HEK293 (cell line): ENCODE results near the gene SLC35E3.

ENCODE experiments used
- CTCF ChIA-PET: fragments of 350-600 bp; formaldehyde crosslinking; extraction: SDS; loops from one replicate; lab custom pipeline; 2021; ENCODE audit warnings: antibody characterized with exemption; lab: Yijun Ruan, JAX
- POLR2A ChIA-PET: fragments of 300-600 bp; formaldehyde crosslinking; extraction: SDS; loops from one replicate; lab custom pipeline; 2020; ENCODE audit warnings: antibody characterized with exemption, inconsistent platforms; lab: Yijun Ruan, JAX
- H3K27ac ChIP-seq: fragments of 200-500 bp; sonication (Bioruptor generic); 2 replicates; pipeline ENCODE4 v1.5.1; 2014; ENCODE audit warnings: low read depth, low read length, control low read depth, inconsistent platforms; ENCODE audit errors: extremely low read depth
- H3K36me3 ChIP-seq, 2 experiments: fragments of 200-500 bp in 1 of 2; sonication (Bioruptor generic) in 1 of 2; 1 replicate in 1 of 2; 2 replicates in 1 of 2; pipeline ENCODE4 v1.5.1; 2014 to 2017; ENCODE audit warnings: inconsistent platforms in 2 of 2, low read length in 2 of 2; ENCODE audit not compliant: control insufficient read depth in 2 of 2, insufficient read depth in 1 of 2
- H3K4me1 ChIP-seq: fragments of 200-500 bp; sonication (Bioruptor generic); 2 replicates; pipeline ENCODE4 v1.5.1; 2014; ENCODE audit warnings: mild to moderate bottlenecking, low read length, inconsistent platforms; ENCODE audit not compliant: control insufficient read depth, insufficient read depth
- H3K4me3 ChIP-seq: 2 replicates; pipeline ENCODE4 v1.5.1; 2011; ENCODE audit warnings: low read depth, mild to moderate bottlenecking, control low read depth, low read length, moderate library complexity
- H3K9me3 ChIP-seq: fragments of 200-500 bp; sonication (Bioruptor generic); 2 replicates; pipeline ENCODE4 v1.5.1; 2014; ENCODE audit warnings: low read depth, low read length, inconsistent platforms; ENCODE audit not compliant: control insufficient read depth, insufficient read depth
- FEZF1 ChIP-seq: fragments of 450-650 bp; formaldehyde crosslinking; IDR thresholded peaks from 2 replicates; pipeline ENCODE4 v1.5.1; 2016; ENCODE audit warnings: missing biosample characterization, missing genetic modification characterization
- KLF1 ChIP-seq: fragments of 450-650 bp; formaldehyde crosslinking; IDR thresholded peaks from 2 replicates; pipeline ENCODE4 v1.5.1; 2016; ENCODE audit warnings: missing biosample characterization, missing genetic modification characterization
- MYNN ChIP-seq: fragments of 450-650 bp; formaldehyde crosslinking; IDR thresholded peaks from 2 replicates; pipeline ENCODE4 v1.5.1; 2016; ENCODE audit warnings: missing biosample characterization, missing genetic modification characterization, borderline replicate concordance
- OVOL3 ChIP-seq: fragments of 450-650 bp; formaldehyde crosslinking; IDR thresholded peaks from 2 replicates; pipeline ENCODE4 v1.5.1; 2016; ENCODE audit warnings: missing biosample characterization, missing genetic modification characterization
- YY2 ChIP-seq: fragments of 450-650 bp; formaldehyde crosslinking; IDR thresholded peaks from 2 replicates; pipeline ENCODE4 v1.5.1; 2016; ENCODE audit warnings: missing biosample characterization, missing genetic modification characterization
- ZNF112 ChIP-seq: fragments of 450-650 bp; formaldehyde crosslinking; IDR thresholded peaks from 2 replicates; pipeline ENCODE4 v1.5.0; 2017; ENCODE audit warnings: missing biosample characterization, missing genetic modification characterization
- ZNF16 ChIP-seq: fragments of 450-650 bp; formaldehyde crosslinking; IDR thresholded peaks from 2 replicates; pipeline ENCODE4 v1.5.1; 2016; ENCODE audit warnings: low read depth, missing biosample characterization, missing genetic modification characterization
- ZNF324 ChIP-seq: fragments of 450-650 bp; formaldehyde crosslinking; IDR thresholded peaks from 2 replicates; pipeline ENCODE4 v1.5.1; 2016; ENCODE audit warnings: missing biosample characterization, missing genetic modification characterization
- ZNF350 ChIP-seq: fragments of 450-650 bp; formaldehyde crosslinking; IDR thresholded peaks from 2 replicates; pipeline ENCODE4 v1.5.0; 2017; ENCODE audit warnings: missing biosample characterization, mild to moderate bottlenecking, missing genetic modification characterization
- ZNF521 ChIP-seq: fragments of 450-650 bp; formaldehyde crosslinking; IDR thresholded peaks from 2 replicates; pipeline ENCODE4 v1.5.1; 2017; ENCODE audit warnings: missing biosample characterization, mild to moderate bottlenecking, missing genetic modification characterization
- ZNF560 ChIP-seq: fragments of 450-650 bp; formaldehyde crosslinking; IDR thresholded peaks from 2 replicates; pipeline ENCODE4 v1.5.1; 2017; ENCODE audit warnings: missing biosample characterization, missing genetic modification characterization, borderline replicate concordance
- ZNF624 ChIP-seq: fragments of 450-650 bp; formaldehyde crosslinking; IDR thresholded peaks from 2 replicates; pipeline ENCODE4 v1.5.1; 2017; ENCODE audit warnings: missing biosample characterization, missing genetic modification characterization
- ZNF626 ChIP-seq: fragments of 450-650 bp; sonication (Bioruptor Pico); formaldehyde crosslinking; IDR thresholded peaks from 2 replicates; pipeline ENCODE4 v1.5.1; 2018; ENCODE audit warnings: missing biosample characterization, missing genetic modification characterization, inconsistent platforms
- ZNF776 ChIP-seq: fragments of 450-650 bp; formaldehyde crosslinking; IDR thresholded peaks from 2 replicates; pipeline ENCODE4 v1.5.0; 2017; ENCODE audit warnings: missing biosample characterization, missing genetic modification characterization, borderline replicate concordance
- ZNF777 ChIP-seq: fragments of 450-650 bp; formaldehyde crosslinking; IDR thresholded peaks from 2 replicates; pipeline ENCODE4 v1.5.1; 2017; ENCODE audit warnings: missing biosample characterization, missing genetic modification characterization, borderline replicate concordance
- ZNF843 ChIP-seq: fragments of 450-650 bp; formaldehyde crosslinking; IDR thresholded peaks from 2 replicates; pipeline ENCODE4 v1.5.1; 2016; ENCODE audit warnings: missing biosample characterization, missing genetic modification characterization
- TF ChIP-seq, protein P1 (sequence below): fragments of 450-650 bp; formaldehyde crosslinking; IDR thresholded peaks from 2 replicates; pipeline ENCODE4 v1.5.1; 2016; ENCODE audit warnings: missing biosample characterization, missing genetic modification characterization, borderline replicate concordance
- TF ChIP-seq, protein P2 (sequence below): fragments of 450-650 bp; formaldehyde crosslinking; IDR thresholded peaks from 2 replicates; pipeline ENCODE4 v1.5.1; 2016; ENCODE audit warnings: missing biosample characterization, missing genetic modification characterization
- TF ChIP-seq, protein P3 (sequence below): IDR thresholded peaks from 2 replicates; pipeline ENCODE4 v1.6.1; 2011; ENCODE audit warnings: mild to moderate bottlenecking, low read depth, low read length, borderline replicate concordance
- TF ChIP-seq, protein P4 (sequence below): fragments of 450-650 bp; formaldehyde crosslinking; IDR thresholded peaks from 2 replicates; pipeline ENCODE4 v1.5.1; 2016; ENCODE audit warnings: missing biosample characterization, missing genetic modification characterization

The SLC35E3 gene

DNA sequence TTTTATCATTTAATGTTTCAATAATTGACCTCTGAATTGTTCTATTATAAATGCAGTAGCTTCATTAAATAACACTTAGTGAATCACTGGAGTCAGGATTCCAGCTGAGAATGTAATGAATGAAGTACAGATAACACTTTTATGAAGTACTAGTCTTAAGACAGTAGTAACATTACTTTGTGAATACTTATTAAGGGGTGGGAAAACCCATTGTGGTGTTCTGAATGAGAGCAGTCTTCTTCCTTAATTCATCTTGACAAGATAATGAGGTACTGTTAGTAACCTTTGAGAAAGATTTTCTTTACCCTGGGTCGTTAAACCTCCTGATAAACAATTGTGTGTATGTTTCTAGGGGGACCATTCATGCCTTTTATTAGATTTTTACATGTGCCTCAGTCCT is 46.5 kb upstream of the SLC35E3 start:
- H3K4me3 ChIP-seq, result no peak overlapping the region
- TF ChIP-seq ZNF324 (tag by site-specific recombination) (no peak), ZNF624 (tag by site-specific recombination) (no peak), ZNF350 (no peak), ZNF560 (tag by site-specific recombination) (no peak), YY2 (tag by site-specific recombination) (no peak), ZNF521 (tag by site-specific recombination) (no peak), MYNN (tag by site-specific recombination) (no peak), KLF1 (no peak), OVOL3 (tag by site-specific recombination) (no peak), ZNF843 (tag by site-specific recombination) (no peak), ZNF16 (tag by site-specific recombination) (no peak), ZNF626 (tag by site-specific recombination) (no peak)
- TF ChIP-seq, protein P1, sequence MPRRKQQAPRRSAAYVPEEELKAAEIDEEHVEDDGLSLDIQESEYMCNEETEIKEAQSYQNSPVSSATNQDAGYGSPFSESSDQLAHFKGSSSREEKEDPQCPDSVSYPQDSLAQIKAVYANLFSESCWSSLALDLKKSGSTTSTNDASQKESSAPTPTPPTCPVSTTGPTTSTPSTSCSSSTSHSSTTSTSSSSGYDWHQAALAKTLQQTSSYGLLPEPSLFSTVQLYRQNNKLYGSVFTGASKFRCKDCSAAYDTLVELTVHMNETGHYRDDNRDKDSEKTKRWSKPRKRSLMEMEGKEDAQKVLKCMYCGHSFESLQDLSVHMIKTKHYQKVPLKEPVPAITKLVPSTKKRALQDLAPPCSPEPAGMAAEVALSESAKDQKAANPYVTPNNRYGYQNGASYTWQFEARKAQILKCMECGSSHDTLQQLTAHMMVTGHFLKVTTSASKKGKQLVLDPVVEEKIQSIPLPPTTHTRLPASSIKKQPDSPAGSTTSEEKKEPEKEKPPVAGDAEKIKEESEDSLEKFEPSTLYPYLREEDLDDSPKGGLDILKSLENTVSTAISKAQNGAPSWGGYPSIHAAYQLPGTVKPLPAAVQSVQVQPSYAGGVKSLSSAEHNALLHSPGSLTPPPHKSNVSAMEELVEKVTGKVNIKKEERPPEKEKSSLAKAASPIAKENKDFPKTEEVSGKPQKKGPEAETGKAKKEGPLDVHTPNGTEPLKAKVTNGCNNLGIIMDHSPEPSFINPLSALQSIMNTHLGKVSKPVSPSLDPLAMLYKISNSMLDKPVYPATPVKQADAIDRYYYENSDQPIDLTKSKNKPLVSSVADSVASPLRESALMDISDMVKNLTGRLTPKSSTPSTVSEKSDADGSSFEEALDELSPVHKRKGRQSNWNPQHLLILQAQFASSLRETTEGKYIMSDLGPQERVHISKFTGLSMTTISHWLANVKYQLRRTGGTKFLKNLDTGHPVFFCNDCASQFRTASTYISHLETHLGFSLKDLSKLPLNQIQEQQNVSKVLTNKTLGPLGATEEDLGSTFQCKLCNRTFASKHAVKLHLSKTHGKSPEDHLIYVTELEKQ, result no peak
- TF ChIP-seq, protein P2, sequence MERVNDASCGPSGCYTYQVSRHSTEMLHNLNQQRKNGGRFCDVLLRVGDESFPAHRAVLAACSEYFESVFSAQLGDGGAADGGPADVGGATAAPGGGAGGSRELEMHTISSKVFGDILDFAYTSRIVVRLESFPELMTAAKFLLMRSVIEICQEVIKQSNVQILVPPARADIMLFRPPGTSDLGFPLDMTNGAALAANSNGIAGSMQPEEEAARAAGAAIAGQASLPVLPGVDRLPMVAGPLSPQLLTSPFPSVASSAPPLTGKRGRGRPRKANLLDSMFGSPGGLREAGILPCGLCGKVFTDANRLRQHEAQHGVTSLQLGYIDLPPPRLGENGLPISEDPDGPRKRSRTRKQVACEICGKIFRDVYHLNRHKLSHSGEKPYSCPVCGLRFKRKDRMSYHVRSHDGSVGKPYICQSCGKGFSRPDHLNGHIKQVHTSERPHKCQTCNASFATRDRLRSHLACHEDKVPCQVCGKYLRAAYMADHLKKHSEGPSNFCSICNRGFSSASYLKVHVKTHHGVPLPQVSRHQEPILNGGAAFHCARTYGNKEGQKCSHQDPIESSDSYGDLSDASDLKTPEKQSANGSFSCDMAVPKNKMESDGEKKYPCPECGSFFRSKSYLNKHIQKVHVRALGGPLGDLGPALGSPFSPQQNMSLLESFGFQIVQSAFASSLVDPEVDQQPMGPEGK (tag by site-specific recombination), result no peak
- TF ChIP-seq, protein P3, sequence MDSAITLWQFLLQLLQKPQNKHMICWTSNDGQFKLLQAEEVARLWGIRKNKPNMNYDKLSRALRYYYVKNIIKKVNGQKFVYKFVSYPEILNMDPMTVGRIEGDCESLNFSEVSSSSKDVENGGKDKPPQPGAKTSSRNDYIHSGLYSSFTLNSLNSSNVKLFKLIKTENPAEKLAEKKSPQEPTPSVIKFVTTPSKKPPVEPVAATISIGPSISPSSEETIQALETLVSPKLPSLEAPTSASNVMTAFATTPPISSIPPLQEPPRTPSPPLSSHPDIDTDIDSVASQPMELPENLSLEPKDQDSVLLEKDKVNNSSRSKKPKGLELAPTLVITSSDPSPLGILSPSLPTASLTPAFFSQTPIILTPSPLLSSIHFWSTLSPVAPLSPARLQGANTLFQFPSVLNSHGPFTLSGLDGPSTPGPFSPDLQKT, result no peak
- H3K4me1 ChIP-seq, result no peaks in the 10 kb centered on the region
- H3K9me3 ChIP-seq, result no peaks in the 10 kb centered on the region
- H3K36me3 ChIP-seq, result peaks cover 76 to 85% of the 10 kb centered on the region in 2 experiments
- ChIA-PET CTCF (interaction anchor here (0.6 kb wide), 1 partner anchor 293 kb away, joined by 3 read pairs; no protein-coding TSS in a partner anchor), POLR2A (no interaction called here)
- H3K27ac ChIP-seq, result no peak overlapping the region

DNA sequence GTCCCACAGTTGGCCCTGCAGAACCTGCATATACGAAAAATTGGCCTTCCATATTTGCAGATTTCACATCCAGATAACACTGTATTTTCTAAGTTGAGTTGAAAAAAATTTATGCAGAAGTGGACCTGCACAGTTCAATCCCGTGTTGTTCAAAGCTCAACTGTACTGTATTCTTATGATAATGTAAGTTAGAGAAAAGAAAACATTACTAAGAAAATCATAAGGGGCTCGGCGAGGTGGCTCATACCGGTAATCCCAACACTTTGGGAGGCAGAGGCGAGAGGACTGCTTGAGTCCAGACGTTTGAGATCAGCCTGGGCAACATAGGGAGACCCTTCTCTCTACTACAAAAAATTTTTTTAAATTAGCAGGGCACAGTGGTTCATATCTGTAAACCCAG is 18.2 kb upstream of the SLC35E3 start:
- CTCF ChIA-PET, result interaction anchor here (0.6 kb wide), 1 partner anchor 13 kb away, joined by 6 read pairs; no protein-coding TSS in a partner anchor
- peaks cover 74 to 79% of the 10 kb centered on the region in 2 experiments for H3K36me3 ChIP-seq
- no peak overlapping the region for H3K27ac ChIP-seq
- H3K9me3 ChIP-seq, result no peaks in the 10 kb centered on the region
- no peak overlapping the region for H3K4me3 ChIP-seq
- POLR2A ChIA-PET, result no interaction called here
- no peaks in the 10 kb centered on the region for H3K4me1 ChIP-seq
- no peak for TF ChIP-seq ZNF776 (tag by site-specific recombination)
- TF ChIP-seq, protein P4, sequence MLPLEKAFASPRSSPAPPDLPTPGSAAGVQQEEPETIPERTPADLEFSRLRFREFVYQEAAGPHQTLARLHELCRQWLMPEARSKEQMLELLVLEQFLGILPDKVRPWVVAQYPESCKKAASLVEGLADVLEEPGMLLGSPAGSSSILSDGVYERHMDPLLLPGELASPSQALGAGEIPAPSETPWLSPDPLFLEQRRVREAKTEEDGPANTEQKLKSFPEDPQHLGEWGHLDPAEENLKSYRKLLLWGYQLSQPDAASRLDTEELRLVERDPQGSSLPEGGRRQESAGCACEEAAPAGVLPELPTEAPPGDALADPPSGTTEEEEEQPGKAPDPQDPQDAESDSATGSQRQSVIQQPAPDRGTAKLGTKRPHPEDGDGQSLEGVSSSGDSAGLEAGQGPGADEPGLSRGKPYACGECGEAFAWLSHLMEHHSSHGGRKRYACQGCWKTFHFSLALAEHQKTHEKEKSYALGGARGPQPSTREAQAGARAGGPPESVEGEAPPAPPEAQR (tag by site-specific recombination), result no peak
- TF ChIP-seq ZNF777 (tag by site-specific recombination), result no peak
- TF ChIP-seq ZNF112 (tag by site-specific recombination), result no peak
- no peak for TF ChIP-seq FEZF1 (tag by site-specific recombination)
- TF ChIP-seq, all 188 proteins: peak for 0
